WTC11 (cell line): ENCODE measurements around the gene SLC13A5. TPM values are rescaled to one million over a fixed set of nuclear protein-coding genes. Genes with fewer than 3 reads are reported as not detected.

Experiments
- CREM ChIP-seq: sonication (generic); formaldehyde crosslinking; IDR thresholded peaks from 2 replicates; pipeline ENCODE4 v1.8.1; 2022; ENCODE audit warnings: mild to moderate bottlenecking, missing genetic modification reagents, moderate library complexity
- ELF4 ChIP-seq: sonication (generic); formaldehyde crosslinking; IDR thresholded peaks from 2 replicates; pipeline ENCODE4 v1.8.1; 2022; ENCODE audit warnings: low read depth, mild to moderate bottlenecking, moderate library complexity, missing genetic modification reagents
- EMX1 ChIP-seq: fragments of 250-450 bp; sonication (Bioruptor Pico); IDR thresholded peaks from 2 replicates; pipeline ENCODE4 v1.8.0; 2021; ENCODE audit warnings: mild to moderate bottlenecking
- ESRRA ChIP-seq: sonication (generic); formaldehyde crosslinking; IDR thresholded peaks from 2 replicates; pipeline ENCODE4 v1.8.1; 2022; ENCODE audit warnings: mild to moderate bottlenecking, missing genetic modification reagents, borderline replicate concordance
- FOXJ3 ChIP-seq: sonication (generic); formaldehyde crosslinking; IDR thresholded peaks from 2 replicates; pipeline ENCODE4 v1.9.0; 2021; ENCODE audit warnings: missing genetic modification reagents, mild to moderate bottlenecking, borderline replicate concordance
- JUN ChIP-seq: sonication (generic); formaldehyde crosslinking; IDR thresholded peaks from 2 replicates; pipeline ENCODE4 v1.8.0; 2023; ENCODE audit warnings: mild to moderate bottlenecking, missing genetic modification reagents
- MYBL2 ChIP-seq: sonication (generic); formaldehyde crosslinking; IDR thresholded peaks from 2 replicates; pipeline ENCODE4 v1.8.1; 2023; ENCODE audit warnings: mild to moderate bottlenecking, moderate library complexity, missing genetic modification reagents
- NR2C2 ChIP-seq: sonication (generic); formaldehyde crosslinking; IDR thresholded peaks from 2 replicates; pipeline ENCODE4 v1.8.0; 2022; ENCODE audit warnings: mild to moderate bottlenecking, missing genetic modification reagents
- OVOL2 ChIP-seq: fragments of 250-450 bp; sonication (Bioruptor Pico); IDR thresholded peaks from 2 replicates; pipeline ENCODE4 v1.9.0; 2021; ENCODE audit warnings: mild to moderate bottlenecking, borderline replicate concordance
- PRRX2 ChIP-seq: fragments of 250-450 bp; sonication (Bioruptor Pico); IDR thresholded peaks from 2 replicates; pipeline ENCODE4 v1.8.0; 2021; ENCODE audit warnings: mild to moderate bottlenecking
- SMAD4 ChIP-seq: sonication (generic); formaldehyde crosslinking; IDR thresholded peaks from 2 replicates; pipeline ENCODE4 v1.8.0; 2022; ENCODE audit warnings: mild to moderate bottlenecking, missing genetic modification reagents
- ZBTB21 ChIP-seq: sonication (generic); formaldehyde crosslinking; IDR thresholded peaks from 2 replicates; pipeline ENCODE4 v1.8.1; 2023; ENCODE audit warnings: mild to moderate bottlenecking, missing genetic modification reagents, borderline replicate concordance
- ZNF219 ChIP-seq: sonication (generic); formaldehyde crosslinking; IDR thresholded peaks from 2 replicates; pipeline ENCODE4 v1.8.0; 2023; ENCODE audit warnings: missing genetic modification reagents, mild to moderate bottlenecking, borderline replicate concordance
- ZNF263 ChIP-seq: sonication (generic); formaldehyde crosslinking; IDR thresholded peaks from 2 replicates; pipeline ENCODE4 v1.8.1; 2022; ENCODE audit warnings: low read depth, mild to moderate bottlenecking, moderate library complexity, missing genetic modification reagents
- ZNF396 ChIP-seq: fragments of 250-450 bp; sonication (Bioruptor Pico); IDR thresholded peaks from 2 replicates; pipeline ENCODE4 v1.8.0; 2021; ENCODE audit warnings: mild to moderate bottlenecking, moderate library complexity, borderline replicate concordance
- total RNA-seq: library from RNA; stranded (reverse); gene quantifications from 3 replicates; pipeline ENCODE4 v1.2.3, GENCODE V29; 2021
- TF ChIP-seq, protein P1 (sequence below): sonication (generic); formaldehyde crosslinking; IDR thresholded peaks from 2 replicates; pipeline ENCODE4 v1.8.1; 2023; ENCODE audit warnings: mild to moderate bottlenecking, missing genetic modification reagents
- TF ChIP-seq, protein P2 (sequence below): sonication (generic); formaldehyde crosslinking; IDR thresholded peaks from 2 replicates; pipeline ENCODE4 v1.8.0; 2022; ENCODE audit warnings: mild to moderate bottlenecking, missing genetic modification reagents
- TF ChIP-seq, protein P3 (sequence below): sonication (generic); formaldehyde crosslinking; IDR thresholded peaks from 2 replicates; pipeline ENCODE4 v1.8.0; 2022; ENCODE audit warnings: mild to moderate bottlenecking, missing genetic modification reagents
- TF ChIP-seq, protein P4 (sequence below): sonication (generic); formaldehyde crosslinking; IDR thresholded peaks from 2 replicates; pipeline ENCODE4 v1.8.0; 2023; ENCODE audit warnings: mild to moderate bottlenecking, missing genetic modification reagents
- TF ChIP-seq, protein P5 (sequence below): sonication (generic); formaldehyde crosslinking; IDR thresholded peaks from 2 replicates; pipeline ENCODE4 v1.8.1; 2023; ENCODE audit warnings: mild to moderate bottlenecking, missing genetic modification reagents
- TF ChIP-seq, protein P6 (sequence below): fragments of 250-450 bp; sonication (Bioruptor Pico); IDR thresholded peaks from 2 replicates; pipeline ENCODE4 v1.9.0; 2021; ENCODE audit warnings: moderate library complexity, mild to moderate bottlenecking, inconsistent platforms, borderline replicate concordance
- TF ChIP-seq, protein P7 (sequence below): sonication (generic); formaldehyde crosslinking; IDR thresholded peaks from 2 replicates; pipeline ENCODE4 v1.8.0; 2023; ENCODE audit warnings: missing genetic modification reagents, mild to moderate bottlenecking, borderline replicate concordance
- TF ChIP-seq, protein P8 (sequence below): sonication (generic); formaldehyde crosslinking; IDR thresholded peaks from 2 replicates; pipeline ENCODE4 v1.8.1; 2022; ENCODE audit warnings: mild to moderate bottlenecking, moderate library complexity, missing genetic modification reagents

Gene SLC13A5
- total RNA-seq, 1 experiment from 2014 or later: 1.8 TPM

DNA sequence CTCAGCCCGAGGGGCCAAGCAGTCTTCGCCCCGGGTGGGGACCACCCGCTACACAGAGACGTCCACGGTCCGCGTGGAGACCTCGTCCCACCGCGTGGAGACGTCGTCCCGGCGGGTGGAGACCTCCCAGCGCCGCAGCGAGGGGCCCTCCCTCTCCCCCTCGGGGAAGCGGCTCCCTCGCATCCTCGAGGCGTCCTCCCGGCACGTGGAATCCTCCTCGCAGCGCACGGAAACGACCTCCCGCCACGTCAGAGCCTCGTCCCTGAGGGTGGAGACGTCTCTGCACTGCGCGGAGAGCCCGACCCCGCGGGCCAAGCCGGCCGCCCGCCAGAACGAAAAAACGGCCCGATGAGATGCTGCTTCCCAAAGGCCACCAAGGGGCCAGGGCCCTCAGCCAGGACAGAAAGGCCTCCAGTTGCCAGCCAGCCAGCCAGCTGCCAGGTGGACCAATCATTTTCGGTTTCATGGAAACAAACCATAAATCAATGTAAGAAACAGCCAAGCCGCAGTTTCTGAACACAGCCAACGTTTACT, 61.2 kb downstream of the SLC13A5 start (continued):
- TF ChIP-seq MYBL2 (CRISPR knock-in tag) (peak; percentile 76), SMAD4 (peak; percentile 63; the same call in 1 of the 2 replicates), ESRRA (CRISPR knock-in tag) (peak; percentile 95), OVOL2 (CRISPR knock-in tag) (no peak), CREM (CRISPR knock-in tag) (peak; percentile 58; the same call in 1 of the 2 replicates), ZBTB21 (peak; percentile 79; the same call in 1 of the 2 replicates), ELF4 (CRISPR knock-in tag) (0 out of 2 replicates have a peak, but pooled peaks have one; percentile 53), FOXJ3 (CRISPR knock-in tag) (0 out of 2 replicates have a peak, but pooled peaks have one; percentile 56), NR2C2 (CRISPR knock-in tag) (peak; percentile 82), ZNF219 (peak; percentile 64; the same call in 1 of the 2 replicates), ZNF263 (CRISPR knock-in tag) (peak; percentile 59; the same call in 1 of the 2 replicates), ZNF396 (no peak), PRRX2 (CRISPR knock-in tag) (no peak), JUN (CRISPR knock-in tag) (peak; percentile 61; the same call in 1 of the 2 replicates), EMX1 (CRISPR knock-in tag) (no peak)
- TF ChIP-seq, protein P1, sequence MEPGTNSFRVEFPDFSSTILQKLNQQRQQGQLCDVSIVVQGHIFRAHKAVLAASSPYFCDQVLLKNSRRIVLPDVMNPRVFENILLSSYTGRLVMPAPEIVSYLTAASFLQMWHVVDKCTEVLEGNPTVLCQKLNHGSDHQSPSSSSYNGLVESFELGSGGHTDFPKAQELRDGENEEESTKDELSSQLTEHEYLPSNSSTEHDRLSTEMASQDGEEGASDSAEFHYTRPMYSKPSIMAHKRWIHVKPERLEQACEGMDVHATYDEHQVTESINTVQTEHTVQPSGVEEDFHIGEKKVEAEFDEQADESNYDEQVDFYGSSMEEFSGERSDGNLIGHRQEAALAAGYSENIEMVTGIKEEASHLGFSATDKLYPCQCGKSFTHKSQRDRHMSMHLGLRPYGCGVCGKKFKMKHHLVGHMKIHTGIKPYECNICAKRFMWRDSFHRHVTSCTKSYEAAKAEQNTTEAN (CRISPR knock-in tag): peak; percentile 64; the same call in 1 of the 2 replicates
- TF ChIP-seq, protein P2, sequence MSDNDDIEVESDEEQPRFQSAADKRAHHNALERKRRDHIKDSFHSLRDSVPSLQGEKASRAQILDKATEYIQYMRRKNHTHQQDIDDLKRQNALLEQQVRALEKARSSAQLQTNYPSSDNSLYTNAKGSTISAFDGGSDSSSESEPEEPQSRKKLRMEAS (CRISPR knock-in tag): peak; percentile 93
- TF ChIP-seq, protein P3, sequence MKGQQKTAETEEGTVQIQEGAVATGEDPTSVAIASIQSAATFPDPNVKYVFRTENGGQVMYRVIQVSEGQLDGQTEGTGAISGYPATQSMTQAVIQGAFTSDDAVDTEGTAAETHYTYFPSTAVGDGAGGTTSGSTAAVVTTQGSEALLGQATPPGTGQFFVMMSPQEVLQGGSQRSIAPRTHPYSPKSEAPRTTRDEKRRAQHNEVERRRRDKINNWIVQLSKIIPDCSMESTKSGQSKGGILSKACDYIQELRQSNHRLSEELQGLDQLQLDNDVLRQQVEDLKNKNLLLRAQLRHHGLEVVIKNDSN (CRISPR knock-in tag): no peak
- TF ChIP-seq, protein P4, sequence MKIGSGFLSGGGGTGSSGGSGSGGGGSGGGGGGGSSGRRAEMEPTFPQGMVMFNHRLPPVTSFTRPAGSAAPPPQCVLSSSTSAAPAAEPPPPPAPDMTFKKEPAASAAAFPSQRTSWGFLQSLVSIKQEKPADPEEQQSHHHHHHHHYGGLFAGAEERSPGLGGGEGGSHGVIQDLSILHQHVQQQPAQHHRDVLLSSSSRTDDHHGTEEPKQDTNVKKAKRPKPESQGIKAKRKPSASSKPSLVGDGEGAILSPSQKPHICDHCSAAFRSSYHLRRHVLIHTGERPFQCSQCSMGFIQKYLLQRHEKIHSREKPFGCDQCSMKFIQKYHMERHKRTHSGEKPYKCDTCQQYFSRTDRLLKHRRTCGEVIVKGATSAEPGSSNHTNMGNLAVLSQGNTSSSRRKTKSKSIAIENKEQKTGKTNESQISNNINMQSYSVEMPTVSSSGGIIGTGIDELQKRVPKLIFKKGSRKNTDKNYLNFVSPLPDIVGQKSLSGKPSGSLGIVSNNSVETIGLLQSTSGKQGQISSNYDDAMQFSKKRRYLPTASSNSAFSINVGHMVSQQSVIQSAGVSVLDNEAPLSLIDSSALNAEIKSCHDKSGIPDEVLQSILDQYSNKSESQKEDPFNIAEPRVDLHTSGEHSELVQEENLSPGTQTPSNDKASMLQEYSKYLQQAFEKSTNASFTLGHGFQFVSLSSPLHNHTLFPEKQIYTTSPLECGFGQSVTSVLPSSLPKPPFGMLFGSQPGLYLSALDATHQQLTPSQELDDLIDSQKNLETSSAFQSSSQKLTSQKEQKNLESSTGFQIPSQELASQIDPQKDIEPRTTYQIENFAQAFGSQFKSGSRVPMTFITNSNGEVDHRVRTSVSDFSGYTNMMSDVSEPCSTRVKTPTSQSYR (CRISPR knock-in tag): peak; percentile 68; the same call in 1 of the 2 replicates
- TF ChIP-seq, protein P5, sequence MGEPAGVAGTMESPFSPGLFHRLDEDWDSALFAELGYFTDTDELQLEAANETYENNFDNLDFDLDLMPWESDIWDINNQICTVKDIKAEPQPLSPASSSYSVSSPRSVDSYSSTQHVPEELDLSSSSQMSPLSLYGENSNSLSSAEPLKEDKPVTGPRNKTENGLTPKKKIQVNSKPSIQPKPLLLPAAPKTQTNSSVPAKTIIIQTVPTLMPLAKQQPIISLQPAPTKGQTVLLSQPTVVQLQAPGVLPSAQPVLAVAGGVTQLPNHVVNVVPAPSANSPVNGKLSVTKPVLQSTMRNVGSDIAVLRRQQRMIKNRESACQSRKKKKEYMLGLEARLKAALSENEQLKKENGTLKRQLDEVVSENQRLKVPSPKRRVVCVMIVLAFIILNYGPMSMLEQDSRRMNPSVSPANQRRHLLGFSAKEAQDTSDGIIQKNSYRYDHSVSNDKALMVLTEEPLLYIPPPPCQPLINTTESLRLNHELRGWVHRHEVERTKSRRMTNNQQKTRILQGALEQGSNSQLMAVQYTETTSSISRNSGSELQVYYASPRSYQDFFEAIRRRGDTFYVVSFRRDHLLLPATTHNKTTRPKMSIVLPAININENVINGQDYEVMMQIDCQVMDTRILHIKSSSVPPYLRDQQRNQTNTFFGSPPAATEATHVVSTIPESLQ: no peak
- TF ChIP-seq, protein P6, sequence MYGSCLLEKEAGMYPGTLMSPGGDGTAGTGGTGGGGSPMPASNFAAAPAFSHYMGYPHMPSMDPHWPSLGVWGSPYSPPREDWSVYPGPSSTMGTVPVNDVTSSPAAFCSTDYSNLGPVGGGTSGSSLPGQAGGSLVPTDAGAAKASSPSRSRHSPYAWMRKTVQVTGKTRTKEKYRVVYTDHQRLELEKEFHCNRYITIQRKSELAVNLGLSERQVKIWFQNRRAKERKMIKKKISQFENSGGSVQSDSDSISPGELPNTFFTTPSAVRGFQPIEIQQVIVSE (CRISPR knock-in tag): no peak
- TF ChIP-seq, protein P7, sequence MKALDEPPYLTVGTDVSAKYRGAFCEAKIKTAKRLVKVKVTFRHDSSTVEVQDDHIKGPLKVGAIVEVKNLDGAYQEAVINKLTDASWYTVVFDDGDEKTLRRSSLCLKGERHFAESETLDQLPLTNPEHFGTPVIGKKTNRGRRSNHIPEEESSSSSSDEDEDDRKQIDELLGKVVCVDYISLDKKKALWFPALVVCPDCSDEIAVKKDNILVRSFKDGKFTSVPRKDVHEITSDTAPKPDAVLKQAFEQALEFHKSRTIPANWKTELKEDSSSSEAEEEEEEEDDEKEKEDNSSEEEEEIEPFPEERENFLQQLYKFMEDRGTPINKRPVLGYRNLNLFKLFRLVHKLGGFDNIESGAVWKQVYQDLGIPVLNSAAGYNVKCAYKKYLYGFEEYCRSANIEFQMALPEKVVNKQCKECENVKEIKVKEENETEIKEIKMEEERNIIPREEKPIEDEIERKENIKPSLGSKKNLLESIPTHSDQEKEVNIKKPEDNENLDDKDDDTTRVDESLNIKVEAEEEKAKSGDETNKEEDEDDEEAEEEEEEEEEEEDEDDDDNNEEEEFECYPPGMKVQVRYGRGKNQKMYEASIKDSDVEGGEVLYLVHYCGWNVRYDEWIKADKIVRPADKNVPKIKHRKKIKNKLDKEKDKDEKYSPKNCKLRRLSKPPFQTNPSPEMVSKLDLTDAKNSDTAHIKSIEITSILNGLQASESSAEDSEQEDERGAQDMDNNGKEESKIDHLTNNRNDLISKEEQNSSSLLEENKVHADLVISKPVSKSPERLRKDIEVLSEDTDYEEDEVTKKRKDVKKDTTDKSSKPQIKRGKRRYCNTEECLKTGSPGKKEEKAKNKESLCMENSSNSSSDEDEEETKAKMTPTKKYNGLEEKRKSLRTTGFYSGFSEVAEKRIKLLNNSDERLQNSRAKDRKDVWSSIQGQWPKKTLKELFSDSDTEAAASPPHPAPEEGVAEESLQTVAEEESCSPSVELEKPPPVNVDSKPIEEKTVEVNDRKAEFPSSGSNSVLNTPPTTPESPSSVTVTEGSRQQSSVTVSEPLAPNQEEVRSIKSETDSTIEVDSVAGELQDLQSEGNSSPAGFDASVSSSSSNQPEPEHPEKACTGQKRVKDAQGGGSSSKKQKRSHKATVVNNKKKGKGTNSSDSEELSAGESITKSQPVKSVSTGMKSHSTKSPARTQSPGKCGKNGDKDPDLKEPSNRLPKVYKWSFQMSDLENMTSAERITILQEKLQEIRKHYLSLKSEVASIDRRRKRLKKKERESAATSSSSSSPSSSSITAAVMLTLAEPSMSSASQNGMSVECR (CRISPR knock-in tag): peak; percentile 82; the same call in 1 of the 2 replicates
- TF ChIP-seq, protein P8, sequence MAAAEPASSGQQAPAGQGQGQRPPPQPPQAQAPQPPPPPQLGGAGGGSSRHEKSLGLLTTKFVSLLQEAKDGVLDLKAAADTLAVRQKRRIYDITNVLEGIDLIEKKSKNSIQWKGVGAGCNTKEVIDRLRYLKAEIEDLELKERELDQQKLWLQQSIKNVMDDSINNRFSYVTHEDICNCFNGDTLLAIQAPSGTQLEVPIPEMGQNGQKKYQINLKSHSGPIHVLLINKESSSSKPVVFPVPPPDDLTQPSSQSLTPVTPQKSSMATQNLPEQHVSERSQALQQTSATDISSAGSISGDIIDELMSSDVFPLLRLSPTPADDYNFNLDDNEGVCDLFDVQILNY (CRISPR knock-in tag): peak; percentile 69; the same call in 1 of the 2 replicates
